HG03095 (cell line): Measurements from ENCODE around the gene ANKS6.

Experiments used
- ATAC-seq: cut with Tn5 transposase; IDR thresholded peaks from one replicate; pipeline ENCODE4 v1.9.1; 2021; ENCODE audit warnings: moderate library complexity; ENCODE audit not compliant: unreplicated experiment

ANKS6 gene

GRCh38 chr9:98796364-98797101 is at the start of gene ANKS6:
ANKS6 (minus strand) TSS chr9:98796555; CDS start chr9:98796491, 64 bp downstream.
- peak; percentile 94 for ATAC-seq

- ATAC-seq: no peak
Measured at GRCh38 chr9:98846081-98846480, 49.7 kb upstream of the ANKS6 start.

- ATAC-seq: no peak
Measured at GRCh38 chr9:98842510-98842909, 46.2 kb upstream of the ANKS6 start.

GRCh38 chr9:98839724-98840123 is 43.4 kb upstream of the ANKS6 start:
- no peak for ATAC-seq

GRCh38 chr9:98838868-98839565 is 42.7 kb upstream of the ANKS6 start:
- no peak for ATAC-seq

- ATAC-seq: no peak
Measured at GRCh38 chr9:98838155-98838867, 42.0 kb upstream of the ANKS6 start.

- ATAC-seq: no peak
Measured at GRCh38 chr9:98837516-98837915, 41.2 kb upstream of the ANKS6 start.

GRCh38 chr9:98836206-98836605 is 39.9 kb upstream of the ANKS6 start:
- ATAC-seq: no peak

GRCh38 chr9:98834386-98834785 is 38.0 kb upstream of the ANKS6 start:
- no peak for ATAC-seq

GRCh38 chr9:98833090-98833956 is 37.0 kb upstream of the ANKS6 start:
- ATAC-seq: no peak

GRCh38 chr9:98832768-98833089 is 36.4 kb upstream of the ANKS6 start:
- no peak for ATAC-seq

GRCh38 chr9:98831696-98832095 is 35.3 kb upstream of the ANKS6 start:
- ATAC-seq: no peak

- ATAC-seq: no peak
Measured at GRCh38 chr9:98830554-98830953, 34.2 kb upstream of the ANKS6 start.

GRCh38 chr9:98829766-98830165 is 33.4 kb upstream of the ANKS6 start:
- ATAC-seq: no peak

- no peak for ATAC-seq
Measured at GRCh38 chr9:98826716-98827115, 30.4 kb upstream of the ANKS6 start.

- no peak for ATAC-seq
Measured at GRCh38 chr9:98825414-98825813, 29.1 kb upstream of the ANKS6 start.

- ATAC-seq: no peak
Measured at GRCh38 chr9:98823666-98824334, 27.4 kb upstream of the ANKS6 start.

- no peak for ATAC-seq
Measured at GRCh38 chr9:98822661-98823060, 26.3 kb upstream of the ANKS6 start.

GRCh38 chr9:98821831-98822230 is 25.5 kb upstream of the ANKS6 start:
- no peak for ATAC-seq

GRCh38 chr9:98819231-98819630 is 22.9 kb upstream of the ANKS6 start:
- ATAC-seq: no peak

- ATAC-seq: no peak
Measured at GRCh38 chr9:98818764-98819163, 22.4 kb upstream of the ANKS6 start.
